ENCODE results near the gene ILK. TPM values are rescaled to one million over a fixed set of nuclear protein-coding genes. Genes with fewer than 3 reads are reported as not detected.

ILK gene
- total RNA-seq, 1 donor from 2014 or later, result 141 TPM

DNA sequence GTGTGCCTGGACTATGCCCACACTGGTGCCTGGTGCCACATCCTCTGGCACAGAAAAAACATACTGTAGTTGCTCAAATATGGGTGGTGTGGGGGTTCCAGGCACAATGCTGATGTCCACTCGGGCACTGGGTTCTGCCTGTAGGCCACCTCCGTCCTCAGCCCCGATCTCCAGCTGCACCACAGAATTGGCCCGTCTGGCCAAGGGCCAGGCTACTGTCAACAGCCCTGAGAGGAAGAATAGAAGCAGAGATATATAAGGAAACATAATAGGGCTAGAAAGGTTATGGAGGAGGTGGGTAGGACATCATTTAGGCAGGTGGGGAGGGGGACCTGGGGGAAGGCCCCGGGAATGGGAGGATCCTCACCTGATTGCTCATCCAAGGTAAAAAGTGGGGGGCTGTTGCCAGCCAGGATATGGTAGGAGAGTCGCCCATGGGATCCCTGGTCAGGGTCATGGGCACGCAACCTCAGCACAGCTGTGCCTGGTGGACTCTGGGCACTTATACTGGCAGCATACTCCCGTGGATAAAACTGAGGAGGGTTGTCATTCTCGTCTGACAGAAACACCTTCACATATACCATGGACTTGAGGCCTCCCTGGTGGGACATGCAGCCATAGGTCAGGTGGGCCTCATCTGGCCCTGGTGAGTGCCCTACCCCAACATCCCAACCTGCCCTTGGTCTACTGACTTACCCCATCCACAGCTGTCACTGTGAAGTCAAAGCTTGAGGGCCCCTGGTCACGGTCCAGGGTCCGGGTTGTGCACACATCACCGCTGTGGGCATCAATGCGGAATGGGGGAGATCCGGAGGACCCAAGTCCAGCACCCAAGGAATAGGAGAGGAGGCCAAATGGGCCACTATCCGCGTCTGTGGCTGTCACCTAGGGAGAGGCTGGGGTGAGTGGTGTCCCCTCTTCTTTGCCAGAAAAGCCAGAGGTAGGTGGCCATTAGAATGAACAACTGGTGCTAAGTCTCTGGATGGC, 30.1 kb downstream of the ILK start:
- DNase-seq (ENCODE audit: low spot score), result no peak

DNA sequence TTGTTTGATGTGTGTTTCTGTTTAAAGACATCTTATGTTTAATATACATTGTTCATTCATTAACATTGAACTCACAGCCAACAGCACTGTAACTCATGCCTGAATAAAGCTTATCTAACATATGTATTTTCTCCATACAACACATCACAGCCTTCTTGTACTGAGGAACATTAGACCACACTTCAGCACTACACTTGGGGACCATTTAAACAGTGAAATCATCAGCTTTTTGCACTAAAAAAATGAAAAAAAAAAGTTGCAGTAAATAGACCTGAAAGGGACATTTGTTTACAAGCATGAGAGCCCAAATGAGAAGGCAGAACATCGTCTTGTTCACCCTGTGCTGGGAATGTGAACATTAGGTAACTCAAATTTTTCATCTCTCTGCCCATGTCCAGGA, 31.0 kb downstream of the ILK start:
- DNase-seq (ENCODE audit: low spot score), result no peak

DNA sequence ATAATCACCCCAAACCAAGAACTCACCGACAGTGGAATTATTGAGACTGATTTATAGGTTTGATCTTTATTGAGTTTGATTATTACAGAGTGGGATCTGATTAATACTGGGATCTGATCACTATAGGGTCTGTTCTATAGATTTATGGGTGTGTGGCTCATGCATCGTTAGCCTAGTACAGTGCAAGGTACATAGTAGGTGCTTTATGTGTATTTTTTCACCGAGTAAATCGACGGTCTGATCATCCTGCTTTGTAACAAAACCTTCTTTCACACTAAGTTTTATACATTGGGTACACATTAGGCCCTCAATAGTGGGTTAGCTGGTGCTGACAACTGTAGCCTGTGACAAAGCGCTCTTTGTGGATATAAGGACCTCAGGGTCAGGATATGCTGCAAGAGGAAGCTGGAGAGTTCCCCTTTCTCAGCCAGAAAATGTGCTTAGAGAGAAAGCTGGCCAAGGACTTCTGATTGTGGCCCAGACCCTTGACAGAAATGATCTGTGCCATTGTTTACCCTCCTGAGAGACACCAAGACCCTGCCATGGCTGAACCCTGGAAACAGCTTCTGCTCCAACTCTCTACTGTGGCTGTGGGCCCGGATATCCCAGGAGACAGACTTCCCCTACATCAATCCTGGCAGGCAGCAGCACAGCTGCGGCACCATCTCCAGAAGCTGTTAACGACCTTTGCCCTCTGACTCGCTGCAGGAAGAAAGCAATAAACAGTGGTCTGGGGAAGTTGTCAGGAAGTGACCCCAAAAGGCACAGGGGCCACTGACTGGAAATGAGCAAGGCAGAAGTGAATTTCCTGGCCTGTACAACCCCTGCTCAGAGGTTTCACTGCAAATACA, 31.7 kb downstream of the ILK start:
- no peak for DNase-seq (ENCODE audit: low spot score)

DNA sequence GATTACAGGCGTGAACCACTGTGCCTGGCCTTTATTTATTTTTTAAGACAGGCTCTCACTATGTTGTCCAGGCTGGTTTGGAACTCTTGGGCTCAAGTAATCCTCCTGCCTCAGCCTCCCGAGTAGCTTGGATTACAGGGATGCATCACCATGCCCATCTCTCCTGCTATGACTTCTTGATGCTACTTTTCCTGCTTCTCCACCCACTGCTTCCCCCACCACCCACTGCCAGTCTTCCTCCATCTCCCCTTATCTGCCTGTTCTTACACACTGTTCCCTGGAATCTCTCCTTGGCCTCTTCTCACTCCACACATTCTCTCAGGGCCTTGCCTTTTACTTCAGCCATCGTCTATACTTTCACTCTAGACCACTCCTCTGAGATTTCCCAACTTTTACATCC, 32.9 kb downstream of the ILK start:
- no peak for DNase-seq (ENCODE audit: low spot score)

DNA sequence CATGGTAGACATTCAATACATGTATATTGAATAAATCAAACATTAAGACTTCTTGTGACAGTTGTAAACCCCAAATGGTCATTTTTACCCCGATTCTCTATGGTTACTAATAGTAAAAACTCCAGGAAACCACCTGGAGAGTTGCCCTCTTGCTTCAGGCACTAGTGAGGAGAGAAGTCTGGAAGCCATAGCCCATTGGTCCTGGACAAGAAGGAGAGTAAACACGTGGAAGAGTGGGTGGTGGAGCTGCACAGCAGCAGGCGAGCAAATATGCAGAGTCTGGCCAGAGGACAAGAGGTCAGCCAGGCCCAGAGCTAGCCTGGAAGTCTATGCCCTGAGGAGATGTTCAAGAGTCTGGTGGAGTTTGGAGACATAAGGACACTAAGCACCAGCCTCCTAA, 34.3 kb downstream of the ILK start:
- DNase-seq (ENCODE audit: low spot score), result no peak

DNA sequence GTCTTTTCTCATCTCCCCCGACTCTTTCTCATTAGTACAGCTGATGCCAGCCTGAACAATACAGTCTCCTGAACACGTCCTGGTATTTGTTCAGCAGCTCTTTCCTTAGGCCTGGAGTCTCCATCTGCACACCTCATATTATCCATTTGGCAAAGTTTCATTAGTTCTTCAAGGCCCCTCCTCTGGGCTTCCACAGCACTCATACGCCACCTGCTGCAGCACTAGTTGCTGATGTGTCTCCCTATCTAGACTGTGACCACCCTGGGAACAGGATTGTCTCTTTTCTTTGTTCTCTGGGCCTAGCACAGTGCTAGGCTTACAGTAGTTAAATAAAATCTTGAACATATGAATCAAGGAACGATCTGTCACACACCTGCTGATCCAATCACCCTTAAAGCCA, 34.9 kb downstream of the ILK start:
- DNase-seq (ENCODE audit: low spot score), result no peak

DNA sequence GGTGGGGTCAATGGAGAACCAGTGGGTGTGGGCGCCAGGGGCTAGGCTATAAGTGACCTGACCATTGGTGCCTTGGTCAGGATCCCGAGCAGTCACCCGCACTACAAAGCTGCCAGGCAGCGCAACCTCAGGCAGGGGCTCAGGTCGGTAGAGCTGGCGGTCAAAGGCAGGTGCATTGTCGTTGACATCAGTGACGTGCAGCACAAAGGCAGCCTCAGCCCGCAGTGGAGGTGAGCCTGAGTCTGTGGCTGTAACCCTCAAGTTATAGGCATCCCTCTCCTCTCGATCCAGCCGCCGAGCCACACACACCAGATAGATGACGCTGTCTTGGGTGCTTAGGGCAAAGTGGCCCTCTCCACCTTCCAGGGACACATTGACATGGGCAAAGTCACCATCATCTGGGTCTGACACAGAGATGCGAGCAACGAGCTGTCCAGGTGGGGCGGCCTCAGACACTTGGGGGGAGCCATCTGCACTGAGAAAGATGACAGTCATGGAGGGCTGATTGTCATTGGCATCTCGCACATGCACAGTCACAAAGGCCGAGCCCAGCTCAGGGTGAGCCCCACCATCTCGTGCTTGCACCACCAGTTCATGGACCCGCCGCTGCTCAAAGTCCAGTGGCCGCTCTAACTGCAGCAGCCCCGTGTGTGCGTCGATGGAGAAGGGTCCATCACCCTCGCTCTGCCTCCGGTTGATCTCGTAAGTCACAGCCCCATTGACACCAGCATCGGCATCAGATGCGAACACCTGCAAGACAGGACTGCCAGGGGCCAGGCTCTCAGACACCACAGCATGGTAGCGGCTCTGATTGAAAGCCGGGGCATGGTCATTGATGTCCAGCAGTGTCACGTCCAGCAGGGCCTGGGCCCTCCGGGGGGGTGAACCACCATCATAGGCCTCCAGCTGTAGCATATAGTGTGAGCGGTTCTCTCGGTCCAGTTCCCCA, 36.7 kb downstream of the ILK start:
- peak; percentile 82 for DNase-seq (ENCODE audit: low spot score)

DNA sequence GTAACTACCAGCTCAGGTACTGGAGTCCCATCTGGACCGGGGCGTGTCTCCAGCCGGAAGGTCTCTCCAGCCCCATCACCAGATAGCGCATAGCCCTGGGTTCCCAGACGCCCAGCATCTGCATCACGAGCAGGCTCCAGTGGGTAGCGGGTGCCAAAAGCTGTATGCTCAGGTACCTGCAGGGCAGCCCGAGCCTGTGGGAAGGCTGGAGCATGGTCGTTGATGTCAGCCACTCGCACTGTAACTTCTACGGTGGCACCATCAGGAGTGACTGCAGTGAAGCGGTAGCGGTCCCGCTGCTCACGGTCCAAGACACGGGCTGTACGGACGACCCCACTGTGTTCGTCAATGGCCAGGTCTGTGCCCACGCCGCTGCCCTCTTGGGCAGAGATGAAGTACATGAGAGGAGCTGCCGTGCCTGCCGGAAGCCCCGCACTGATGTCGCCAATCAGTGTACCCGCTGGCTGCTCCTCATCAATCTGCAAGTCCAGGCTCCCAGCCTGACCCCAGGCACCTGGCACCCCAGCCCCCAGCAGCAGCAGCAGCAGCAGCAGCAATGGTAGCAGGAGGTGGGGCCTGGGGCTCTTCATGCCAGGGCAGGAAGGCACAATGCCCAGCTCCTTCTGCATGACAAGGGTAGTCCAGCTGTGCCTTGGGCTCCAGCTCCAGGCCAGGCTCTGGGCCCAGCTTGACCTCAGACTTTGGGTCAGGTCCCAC, 37.6 kb downstream of the ILK start:
- DNase-seq (ENCODE audit: low spot score), result no peak

DNA sequence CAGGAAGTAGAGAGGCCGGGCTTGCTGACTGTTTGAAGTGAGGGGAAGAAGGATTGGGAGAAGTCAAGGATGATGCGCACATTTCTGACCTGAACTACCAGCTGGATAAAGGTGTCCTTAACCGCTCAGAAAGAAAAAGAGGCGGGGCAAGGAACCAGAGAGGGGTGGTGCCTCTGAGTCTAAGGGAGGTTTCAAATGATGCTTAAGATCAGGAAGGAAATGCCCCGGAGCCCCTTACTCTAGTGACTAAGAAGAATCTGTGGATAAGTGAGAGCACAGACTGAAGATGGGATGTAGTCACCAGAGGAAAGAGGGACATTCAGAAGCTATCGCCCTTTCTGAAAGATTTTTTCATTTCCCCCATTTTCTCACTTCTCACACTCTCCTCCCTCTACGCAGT, 39.4 kb downstream of the ILK start:
- no peak for DNase-seq (ENCODE audit: low spot score)

DNA sequence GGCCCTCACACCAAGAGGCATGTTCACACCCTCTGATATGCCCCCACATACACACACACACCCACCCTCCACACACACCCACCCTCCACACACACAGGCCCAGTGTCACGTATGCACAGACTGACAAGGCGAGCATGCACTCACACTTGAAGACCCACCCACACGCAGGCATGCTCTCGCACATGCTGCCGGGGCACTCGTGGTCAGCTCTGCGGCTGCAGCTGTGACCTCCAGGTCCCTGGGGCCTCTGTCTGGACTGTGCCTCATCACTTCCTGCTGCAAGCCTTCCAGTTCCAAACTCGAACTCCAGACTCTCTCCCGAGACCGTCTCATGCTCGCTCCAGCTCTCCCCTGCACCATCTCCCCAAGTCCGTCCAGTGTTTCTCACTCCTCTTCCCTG, 42.5 kb downstream of the ILK start:
- no peak for DNase-seq (ENCODE audit: low spot score)

DNA sequence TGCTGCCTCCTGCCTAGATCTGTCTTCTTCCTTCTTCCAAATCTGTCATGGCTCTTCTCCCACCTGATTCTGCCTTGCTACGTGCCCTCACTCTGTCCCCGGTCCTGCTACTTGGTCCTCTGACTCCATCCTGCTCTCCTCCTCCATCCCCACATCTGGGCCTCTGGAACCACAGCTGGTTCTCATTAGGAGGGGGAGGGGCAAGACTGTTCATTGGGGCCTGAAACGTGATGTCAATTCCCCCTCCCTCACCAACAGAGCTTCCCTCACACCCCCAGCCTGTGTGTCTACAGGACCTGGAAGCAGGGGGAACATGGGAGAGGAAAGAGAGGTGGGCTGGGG, 43.0 kb downstream of the ILK start:
- DNase-seq (ENCODE audit: low spot score), result no peak

DNA sequence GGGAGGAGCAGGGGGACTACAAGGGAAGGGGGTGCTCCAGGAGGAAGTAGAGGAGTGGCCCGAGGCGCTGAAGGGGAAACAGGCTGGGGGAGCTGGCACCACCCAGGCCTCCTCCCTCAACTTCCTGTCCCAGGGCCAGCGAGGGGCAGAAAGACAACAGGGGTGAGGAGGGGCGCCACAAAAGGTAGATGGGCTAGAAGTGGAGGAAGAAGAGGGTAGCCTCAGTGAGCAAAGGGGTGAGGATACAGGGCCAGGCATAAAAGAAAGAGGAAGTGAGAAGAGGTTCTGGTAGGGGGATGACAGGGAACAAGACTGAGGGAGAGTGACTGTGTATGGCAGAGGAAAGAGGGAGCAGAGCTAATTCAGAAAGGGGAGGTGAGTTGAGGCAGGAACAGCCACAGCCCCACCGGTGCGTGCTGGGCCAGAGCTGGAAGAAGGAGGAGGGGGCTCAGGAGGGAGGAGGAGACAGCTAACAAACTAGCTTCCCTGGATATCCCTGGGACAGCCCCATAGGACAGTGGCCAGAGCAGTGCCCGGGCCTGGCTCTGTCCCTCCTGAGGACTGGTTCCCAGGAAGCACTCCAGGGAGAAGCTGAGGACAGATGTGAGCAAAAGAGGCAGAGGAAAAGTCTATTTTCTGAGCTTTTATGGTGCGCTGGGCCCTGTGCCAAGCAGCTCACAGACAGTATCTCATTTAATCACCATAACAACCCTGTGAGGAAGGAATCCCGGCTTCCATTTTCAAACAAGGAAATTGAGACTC, 43.5 kb downstream of the ILK start:
- no peak for DNase-seq (ENCODE audit: low spot score)

DNA sequence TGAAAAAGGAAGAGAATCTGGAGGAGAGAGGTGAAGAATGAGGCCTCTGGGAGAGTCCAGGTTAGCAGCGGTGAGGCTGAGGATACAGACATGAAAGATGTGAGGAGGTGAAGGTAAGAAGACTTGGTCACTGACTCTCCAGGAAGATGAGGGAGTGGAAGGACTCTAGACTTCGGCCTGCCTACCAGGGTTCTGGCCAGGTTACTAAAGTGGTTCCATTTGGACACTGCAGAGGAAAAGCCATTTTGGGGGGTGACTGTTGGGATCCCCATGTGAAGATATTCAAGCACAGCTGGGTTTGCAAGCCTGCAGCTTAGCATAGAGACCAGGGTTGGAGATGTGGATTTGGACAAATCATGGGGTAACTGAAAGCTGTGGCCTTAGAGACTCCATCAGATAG, 44.3 kb downstream of the ILK start:
- no peak for DNase-seq (ENCODE audit: low spot score)

DNA sequence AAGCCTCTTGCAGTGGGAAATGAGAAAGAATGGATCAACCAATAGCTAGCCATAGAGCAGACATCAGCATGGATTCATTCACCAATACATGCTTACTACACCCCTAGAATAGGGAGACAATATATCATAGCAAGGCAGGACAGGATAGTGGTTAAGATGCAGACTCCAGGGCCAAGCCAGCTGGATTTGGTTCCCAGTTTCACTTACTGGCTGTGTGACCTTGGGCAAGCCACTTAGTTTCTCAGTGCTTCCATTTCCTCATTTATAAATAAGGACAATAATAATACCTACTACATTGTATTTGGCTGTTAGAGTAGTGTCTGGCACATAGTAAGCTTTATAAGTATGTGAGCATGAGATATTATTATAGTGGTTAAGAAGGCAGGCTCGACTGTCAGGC, 44.9 kb downstream of the ILK start:
- DNase-seq (ENCODE audit: low spot score), result no peak

DNA sequence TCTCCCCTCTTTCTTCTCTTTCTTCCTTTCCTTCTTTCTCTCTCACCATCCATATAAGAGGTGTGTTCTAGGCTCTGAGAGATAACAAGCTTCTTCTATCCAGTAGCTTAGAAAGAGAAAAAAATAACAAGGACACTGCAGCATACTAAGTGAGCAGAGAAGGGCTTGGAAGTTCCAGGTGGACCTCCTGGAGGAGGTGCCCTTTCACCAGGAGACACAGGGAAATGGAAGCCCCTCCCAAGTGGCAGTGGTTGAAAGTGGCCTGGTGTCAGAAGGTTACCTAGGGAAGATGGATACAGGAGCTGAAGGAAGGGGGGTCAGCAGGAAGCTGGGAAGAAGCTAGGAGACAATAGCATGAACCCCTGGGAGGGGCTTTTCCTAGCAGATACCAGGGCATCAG, 46.5 kb downstream of the ILK start:
- no peak for DNase-seq (ENCODE audit: low spot score)

DNA sequence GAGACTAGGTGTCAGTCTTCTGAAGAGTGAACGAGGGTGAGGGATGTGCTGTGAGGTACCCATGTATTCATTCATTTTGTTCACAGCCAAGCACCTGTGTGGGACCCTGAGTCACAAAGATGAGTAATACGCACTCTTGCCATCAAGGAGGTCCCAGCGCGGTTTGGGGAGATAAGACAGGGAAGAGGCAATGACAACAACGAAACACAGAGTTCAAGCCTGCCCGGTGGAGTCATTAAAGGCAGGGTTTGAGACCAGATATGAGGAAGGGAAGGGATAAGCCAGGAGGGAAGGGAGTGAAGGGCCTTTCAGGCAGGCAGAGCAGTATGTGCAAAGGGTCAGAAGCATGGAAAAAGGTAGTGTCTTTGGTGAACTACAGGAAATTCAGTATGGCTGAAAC, 47.4 kb downstream of the ILK start:
- no peak for DNase-seq (ENCODE audit: low spot score)

DNA sequence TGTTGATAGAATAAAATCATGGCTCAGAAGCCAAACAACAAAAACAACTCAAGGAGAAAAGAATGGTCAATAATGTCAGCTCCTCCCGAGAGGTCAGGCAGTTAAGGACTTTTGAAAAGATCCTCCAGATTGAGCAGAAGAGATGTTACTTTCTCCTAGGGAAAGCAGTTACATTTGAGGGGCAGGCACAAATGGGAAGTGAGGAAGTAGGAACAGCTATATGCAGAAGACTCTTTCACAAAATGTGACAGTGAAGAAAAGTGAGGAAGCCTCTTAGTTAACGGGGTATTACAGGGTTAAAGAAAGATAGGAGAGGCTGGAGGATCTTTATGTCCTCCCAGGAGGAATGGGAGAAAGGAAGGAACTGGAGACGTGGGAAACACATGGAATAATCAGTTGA, 48.6 kb downstream of the ILK start:
- no peak for DNase-seq (ENCODE audit: low spot score)

DNA sequence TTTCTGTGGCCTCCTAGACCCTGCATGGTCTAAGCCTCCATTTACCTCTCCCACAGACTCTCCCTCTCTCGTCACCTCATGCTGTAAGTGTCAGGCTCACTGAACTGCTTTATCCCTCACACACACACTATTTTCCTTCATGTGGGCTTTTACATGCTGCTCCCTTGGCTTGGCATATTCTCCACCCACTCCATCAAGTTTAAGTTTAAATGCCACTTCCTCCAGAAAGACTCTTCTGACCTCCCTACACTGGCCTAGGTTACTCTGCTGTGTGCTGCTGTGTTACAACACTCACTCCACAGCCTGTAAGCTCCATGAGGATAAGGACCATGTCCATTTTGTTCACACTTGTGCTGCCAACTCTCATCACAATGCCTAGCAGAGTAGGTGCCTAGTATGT, 49.5 kb downstream of the ILK start:
- DNase-seq (ENCODE audit: low spot score), result no peak

DNA sequence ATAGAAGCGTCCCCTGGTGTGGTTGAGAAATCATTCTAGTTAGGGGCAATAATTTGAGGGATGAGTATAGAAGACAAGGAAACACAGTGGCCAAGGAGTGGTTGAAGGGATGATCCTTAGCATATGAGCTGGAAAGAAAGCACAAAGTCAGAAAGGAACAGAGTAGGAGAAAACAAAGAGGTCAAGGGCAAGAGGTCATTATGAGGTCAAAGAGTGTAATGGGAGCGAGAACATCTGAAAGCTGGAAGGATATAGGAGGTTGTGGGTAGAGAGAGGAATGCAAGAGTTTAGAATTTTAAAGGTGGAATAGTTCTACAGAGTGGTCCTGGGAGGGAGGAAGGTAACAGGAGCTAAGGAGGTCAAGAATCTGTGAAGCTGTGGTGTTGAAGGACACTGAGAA, 50.1 kb downstream of the ILK start:
- no peak for DNase-seq (ENCODE audit: low spot score)
